GM18505 (cell line): ENCODE measurements around the gene TRMT112.

ENCODE experiments used
- ATAC-seq: cut with Tn5 transposase; IDR thresholded peaks from one replicate; pipeline ENCODE4 v1.9.1; 2021; ENCODE audit not compliant: unreplicated experiment
- POLR2A ChIP-seq: IDR thresholded peaks from 4 replicates; pipeline ENCODE4 v1.6.1; 2011; ENCODE audit warnings: borderline replicate concordance; ENCODE audit not compliant: insufficient read depth, insufficient read length; ENCODE audit errors: extremely low read depth

The TRMT112 gene

GRCh38 chr11:64294774-64295173 lies 22.6 kb downstream of the TRMT112 start:
- no peak for TF ChIP-seq POLR2A
- ATAC-seq, result no peak

- no peak for TF ChIP-seq POLR2A
- no peak for ATAC-seq
These were observed 24.7 kb downstream of the TRMT112 start for GRCh38 chr11:64292460-64293254.

- TF ChIP-seq POLR2A, result no peak
- ATAC-seq, result no peak
These were observed 25.5 kb downstream of the TRMT112 start for GRCh38 chr11:64291752-64292459.

GRCh38 chr11:64291262-64291751 lies 26.1 kb downstream of the TRMT112 start, which contains the start of gene KCNK4:
Gene KCNK4 (plus strand): TSS chr11:64291302. CDS start chr11:64293019, 1,717 bp downstream.
- no peak for TF ChIP-seq POLR2A
- no peak for ATAC-seq

- no peak for TF ChIP-seq POLR2A
- no peak for ATAC-seq
These were observed 26.8 kb downstream of the TRMT112 start for GRCh38 chr11:64290352-64291261.

- ATAC-seq, result no peak
- TF ChIP-seq POLR2A, result no peak
These were observed 28.3 kb downstream of the TRMT112 start for GRCh38 chr11:64289002-64289564.

GRCh38 chr11:64288353-64288750 lies 29.0 kb downstream of the TRMT112 start:
- ATAC-seq, result no peak
- TF ChIP-seq POLR2A, result no peak

- ATAC-seq, result no peak
- no peak for TF ChIP-seq POLR2A
These were observed 29.5 kb downstream of the TRMT112 start for GRCh38 chr11:64287676-64288352.

GRCh38 chr11:64286801-64287159 lies 30.6 kb downstream of the TRMT112 start:
- no peak for TF ChIP-seq POLR2A
- ATAC-seq, result no peak

- ATAC-seq, result no peak
- no peak for TF ChIP-seq POLR2A
These were observed 31.2 kb downstream of the TRMT112 start for GRCh38 chr11:64285885-64286800.

- peak; percentile 49 for TF ChIP-seq POLR2A
- peak; percentile 59 for ATAC-seq
These were observed 32.1 kb downstream of the TRMT112 start, which contains the start of gene GPR137 for GRCh38 chr11:64284962-64285884. Gene GPR137 (plus strand): TSS chr11:64285848. CDS start chr11:64286525, 677 bp downstream.
